ENCODE measurements around the gene SLBP.

The SLBP gene

GRCh38 chr4:1752284-1753041 is 40.3 kb upstream of the SLBP start:
- peaks cover 0 to 6% of the 10 kb centered on the region in 2 donors for H3K27me3 Mint-ChIP-seq

GRCh38 chr4:1751919-1752283 is 39.8 kb upstream of the SLBP start:
- no peak overlapping the region for H3K27ac Mint-ChIP-seq
- no peak for ATAC-seq (replicated peaks)
- DNase-seq = no peak
- no peaks in the 10 kb centered on the region for H3K36me3 Mint-ChIP-seq
- H3K4me3 Mint-ChIP-seq = no peak overlapping the region
- peaks cover 0 to 6% of the 10 kb centered on the region in 2 donors for H3K27me3 Mint-ChIP-seq
- H3K4me1 Mint-ChIP-seq = peaks cover 8 to 18% of the 10 kb centered on the region in 2 donors
- no peaks in the 10 kb centered on the region for H3K9me3 Mint-ChIP-seq

More at GRCh38 chr4:1752284-1753041, 40.3 kb upstream of the SLBP start:
- DNase-seq = no peak
- no peak overlapping the region for H3K27ac Mint-ChIP-seq
- ATAC-seq (replicated peaks) = peak; percentile 25 to 36
- no peaks in the 10 kb centered on the region for H3K9me3 Mint-ChIP-seq
- H3K4me1 Mint-ChIP-seq = peaks cover 8 to 18% of the 10 kb centered on the region in 2 donors
- H3K4me3 Mint-ChIP-seq = peak overlapping the region in 1 of 2 donors; percentile 32
- H3K36me3 Mint-ChIP-seq = no peaks in the 10 kb centered on the region

- DNase-seq = no peak
- Mint-ChIP-seq H3K4me1 (peaks cover 8 to 19% of the 10 kb centered on the region in 2 donors), H3K36me3 (no peaks in the 10 kb centered on the region), H3K4me3 (no peak overlapping the region), H3K27me3 (peaks cover 0 to 6% of the 10 kb centered on the region in 2 donors), H3K9me3 (no peaks in the 10 kb centered on the region), H3K27ac (no peak overlapping the region)
- no peak for ATAC-seq (replicated peaks)
Measured at GRCh38 chr4:1751155-1751918, 39.2 kb upstream of the SLBP start.

GRCh38 chr4:1750381-1751154 is 38.4 kb upstream of the SLBP start:
- no peaks in the 10 kb centered on the region for H3K36me3 Mint-ChIP-seq

GRCh38 chr4:1749826-1750225 is 37.7 kb upstream of the SLBP start:
- H3K27ac Mint-ChIP-seq = no peak overlapping the region
- H3K9me3 Mint-ChIP-seq = no peaks in the 10 kb centered on the region
- no peak overlapping the region for H3K4me3 Mint-ChIP-seq
- no peak for DNase-seq
- ATAC-seq (replicated peaks) = no peak
- peaks cover 8 to 23% of the 10 kb centered on the region in 2 donors for H3K4me1 Mint-ChIP-seq
- H3K27me3 Mint-ChIP-seq = peaks cover 0 to 6% of the 10 kb centered on the region in 2 donors
- peaks cover 4 to 5% of the 10 kb centered on the region in 2 donors for H3K36me3 Mint-ChIP-seq

More at GRCh38 chr4:1750381-1751154, 38.4 kb upstream of the SLBP start:
- DNase-seq (no peak), ATAC-seq (replicated peaks) (no peak)
- Mint-ChIP-seq H3K4me1 (peaks cover 8 to 23% of the 10 kb centered on the region in 2 donors), H3K27ac (peak overlapping the region; percentile 69), H3K27me3 (peaks cover 0 to 6% of the 10 kb centered on the region in 2 donors), H3K9me3 (no peaks in the 10 kb centered on the region), H3K4me3 (no peak overlapping the region)

GRCh38 chr4:1749370-1749769 is 37.3 kb upstream of the SLBP start:
- no peaks in the 10 kb centered on the region for H3K9me3 Mint-ChIP-seq
- no peak overlapping the region for H3K27ac Mint-ChIP-seq
- DNase-seq (no peak), ATAC-seq (replicated peaks) (no peak)
- peaks cover 7 to 8% of the 10 kb centered on the region in 2 donors for H3K36me3 Mint-ChIP-seq
- peaks cover 0 to 6% of the 10 kb centered on the region in 2 donors for H3K27me3 Mint-ChIP-seq
- H3K4me1 Mint-ChIP-seq = peaks cover 8 to 23% of the 10 kb centered on the region in 2 donors
- no peak overlapping the region for H3K4me3 Mint-ChIP-seq

- H3K27me3 Mint-ChIP-seq = peaks cover 0 to 6% of the 10 kb centered on the region in 2 donors
- H3K9me3 Mint-ChIP-seq = no peaks in the 10 kb centered on the region
- DNase-seq = peak; percentile 63
- H3K4me3 Mint-ChIP-seq = no peak overlapping the region
- H3K4me1 Mint-ChIP-seq = peaks cover 8 to 23% of the 10 kb centered on the region in 2 donors
- peak; percentile 67 to 68 for ATAC-seq (replicated peaks)
- H3K36me3 Mint-ChIP-seq = peaks cover 11 to 15% of the 10 kb centered on the region in 2 donors
- no peak overlapping the region for H3K27ac Mint-ChIP-seq
Measured at GRCh38 chr4:1748465-1748995, 36.4 kb upstream of the SLBP start.

- peaks cover 0 to 6% of the 10 kb centered on the region in 2 donors for H3K27me3 Mint-ChIP-seq
- DNase-seq = no peak
- H3K4me1 Mint-ChIP-seq = peaks cover 4 to 16% of the 10 kb centered on the region in 2 donors
- no peaks in the 10 kb centered on the region for H3K9me3 Mint-ChIP-seq
- no peak overlapping the region for H3K27ac Mint-ChIP-seq
- peaks cover 13 to 18% of the 10 kb centered on the region in 2 donors for H3K36me3 Mint-ChIP-seq
- ATAC-seq (replicated peaks) = no peak
- H3K4me3 Mint-ChIP-seq = no peak overlapping the region
Measured at GRCh38 chr4:1747603-1747967, 35.5 kb upstream of the SLBP start.

GRCh38 chr4:1746919-1747602 is 34.9 kb upstream of the SLBP start:
- no peak overlapping the region for H3K4me3 Mint-ChIP-seq
- peaks cover 4 to 10% of the 10 kb centered on the region in 2 donors for H3K4me1 Mint-ChIP-seq
- no peak for DNase-seq

GRCh38 chr4:1746265-1746691 is 34.2 kb upstream of the SLBP start:
- DNase-seq (peak; percentile 82), ATAC-seq (replicated peaks) (peak; percentile 87)
- peaks cover 18 to 23% of the 10 kb centered on the region in 2 donors for H3K36me3 Mint-ChIP-seq
- no peaks in the 10 kb centered on the region for H3K9me3 Mint-ChIP-seq
- H3K27me3 Mint-ChIP-seq = peaks cover 0 to 6% of the 10 kb centered on the region in 2 donors
- H3K4me3 Mint-ChIP-seq = no peak overlapping the region
- no peak overlapping the region for H3K27ac Mint-ChIP-seq
- H3K4me1 Mint-ChIP-seq = peaks cover 4 to 10% of the 10 kb centered on the region in 2 donors

More at GRCh38 chr4:1746919-1747602, 34.9 kb upstream of the SLBP start:
- no peak for ATAC-seq (replicated peaks)
- H3K27ac Mint-ChIP-seq = no peak overlapping the region
- peaks cover 0 to 6% of the 10 kb centered on the region in 2 donors for H3K27me3 Mint-ChIP-seq
- peaks cover 13 to 18% of the 10 kb centered on the region in 2 donors for H3K36me3 Mint-ChIP-seq
- no peaks in the 10 kb centered on the region for H3K9me3 Mint-ChIP-seq

- Mint-ChIP-seq H3K4me1 (peaks cover 2 to 10% of the 10 kb centered on the region in 2 donors), H3K9me3 (no peaks in the 10 kb centered on the region), H3K27ac (no peak overlapping the region), H3K27me3 (peaks cover 0 to 6% of the 10 kb centered on the region in 2 donors), H3K36me3 (peaks cover 21 to 28% of the 10 kb centered on the region in 2 donors), H3K4me3 (no peak overlapping the region)
- ATAC-seq (replicated peaks) = no peak
- DNase-seq = no peak
Measured at GRCh38 chr4:1745697-1746096, 33.6 kb upstream of the SLBP start.

GRCh38 chr4:1745165-1745564 is 33.0 kb upstream of the SLBP start:
- H3K4me3 Mint-ChIP-seq = no peak overlapping the region
- H3K27me3 Mint-ChIP-seq = peaks cover 0 to 6% of the 10 kb centered on the region in 2 donors
- peak overlapping the region; percentile 75 for H3K27ac Mint-ChIP-seq
- no peaks in the 10 kb centered on the region for H3K9me3 Mint-ChIP-seq
- H3K4me1 Mint-ChIP-seq = peaks cover 0 to 10% of the 10 kb centered on the region in 2 donors
- H3K36me3 Mint-ChIP-seq = peaks cover 25 to 32% of the 10 kb centered on the region in 2 donors
- DNase-seq (no peak), ATAC-seq (replicated peaks) (no peak)

GRCh38 chr4:1744552-1744951 is 32.4 kb upstream of the SLBP start:
- peaks cover 0 to 10% of the 10 kb centered on the region in 2 donors for H3K4me1 Mint-ChIP-seq

More at GRCh38 chr4:1744552-1744951, 32.4 kb upstream of the SLBP start:
- DNase-seq = no peak
- Mint-ChIP-seq H3K36me3 (peaks cover 30 to 37% of the 10 kb centered on the region in 2 donors), H3K27ac (peak overlapping the region; percentile 75), H3K27me3 (peaks cover 0 to 6% of the 10 kb centered on the region in 2 donors), H3K4me3 (no peak overlapping the region), H3K9me3 (no peaks in the 10 kb centered on the region)
- ATAC-seq (replicated peaks) = no peak
